Psoas muscle (tissue), 8 donors: ENCODE data around the gene TMEM240. TPM values are rescaled to one million over a fixed set of nuclear protein-coding genes. Genes with fewer than 3 reads are reported as not detected.
"Not testable (repeated sequence)": the region's sequence is repeated elsewhere in the genome, so short reads cannot be mapped to it uniquely, and the experiment has no call there.

Experiments
- ATAC-seq, 4 donors: fragments of 200-7000 bp; cut with Tn5 transposase; one replicate each; pipeline ENCODE4 v1.9.1; 2020; ENCODE audit warnings: moderate library complexity in 3 of 4, mild to moderate bottlenecking in 2 of 4
- DNase-seq, 2 donors: peaks; one replicate each; pipeline ENCODE4 v3.0.0-alpha.2; 2020
- H3K27ac ChIP-seq: fragments of 200-600 bp; one replicate; pipeline ENCODE4 v1.8.0; 2022
- H3K27me3 ChIP-seq, 3 donors: fragments of 200-600 bp in 1 of 3; one replicate each; pipeline versions ENCODE4 v1.6.1 to v1.8.0; 2013 to 2022; ENCODE audit warnings: low read length in 2 of 3, mild to moderate bottlenecking in 2 of 3, moderate library complexity in 1 of 3; ENCODE audit not compliant: insufficient read depth in 3 of 3
- H3K36me3 ChIP-seq, 2 donors: fragments of 200-600 bp in 1 of 2; one replicate each; pipeline versions ENCODE4 v1.6.1 to v1.8.0; 2013 to 2022; ENCODE audit warnings: low read depth in 1 of 2, mild to moderate bottlenecking in 1 of 2, moderate library complexity in 1 of 2; ENCODE audit not compliant: insufficient read depth in 1 of 2
- H3K4me1 ChIP-seq: fragments of 200-600 bp; one replicate; pipeline ENCODE4 v1.8.0; 2022
- H3K4me3 ChIP-seq: fragments of 200-600 bp; one replicate; pipeline ENCODE4 v1.8.0; 2022; ENCODE audit warnings: mild to moderate bottlenecking
- H3K9me3 ChIP-seq: fragments of 200-600 bp; one replicate; pipeline ENCODE4 v1.8.0; 2022
- WGBS, 3 donors: extraction: QIAGEN DNeasy Blood & Tissue Kit; methylation state at CpG; one replicate each; pipeline versions ENCODE4 v1.1.6 to v1.1.7; 2013; 5-methylcytosine and 5-hydroxymethylcytosine counted together
- intact Hi-C, 2 donors: fragments of 100-400 bp; cut with DNase I; formaldehyde crosslinking; loops; one replicate each; pipeline versions ENCODE4 v1.11.0 to v1.14.2; 2022
- polyA plus RNA-seq, 3 donors: library from polyadenylated mRNA; stranded (reverse); fragments of 200-250 nt; gene quantifications; one replicate each; pipeline ENCODE4 v1.2.3, GENCODE V29; 2013
- total RNA-seq, 4 donors: library from RNA; stranded (reverse); fragmentation: NEBNext Ultra II Directional in 2 of 4; extraction: Animal tissue kit (Norgen Biotek cat#: 25700) in 2 of 4; gene quantifications; one replicate each; pipeline versions ENCODE4 v1.2.1 to v1.2.4, GENCODE V29; 2021 to 2023
- TF ChIP-seq, protein P1 (sequence below): fragments of 200-600 bp; IDR thresholded peaks from one replicate; pipeline ENCODE4 v1.8.0; 2022; ENCODE audit warnings: antibody characterized with exemption
- donor health status: healthy with polysubstance abuse.
- donor health status: DM: no; HTN: no; CAD: no; lungs with moderate emphysema.
- donor health status: Bipolar disorder and iron deficiency.
- donor health status: healthy.
- donor health status: DM: yes; HTN: yes; CAD: no.
- donor health status: DM: no; HTN: no; CAD: no.
- donor health status: DM: no; HTN: no; CAD: no.
- donor health status: DM: yes; HTN: yes; CAD: no.

The TMEM240 gene
- total and polyA plus RNA-seq, 7 donors: 0.55 to 1.8 (median 1.2) TPM

DNA sequence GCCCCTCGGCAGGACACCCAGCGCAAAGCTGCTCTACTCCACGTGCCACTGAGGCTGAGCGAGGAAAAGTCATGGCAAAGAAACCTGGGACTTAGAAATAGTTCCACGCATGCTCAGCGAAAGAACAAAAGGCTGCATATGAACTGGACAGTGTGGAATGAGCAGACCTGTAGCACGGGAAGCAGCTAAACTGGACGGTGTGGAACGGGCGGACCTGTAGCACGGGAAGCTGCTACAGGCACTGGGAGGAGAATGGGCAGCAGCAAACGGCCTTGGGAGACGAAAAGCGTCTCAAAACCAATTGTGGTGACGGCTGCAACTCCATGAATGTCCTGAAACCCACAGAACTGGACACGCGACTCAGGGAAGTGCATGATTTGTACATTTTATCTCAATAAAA is 18.6 kb upstream of the TMEM240 start:
- Histone ChIP-seq H3K27me3 (no peaks in the 10 kb centered on the region), H3K4me3 (no peak overlapping the region), H3K4me1 (peaks cover 16% of the 10 kb centered on the region), H3K9me3 (no peaks in the 10 kb centered on the region), H3K27ac (no peak overlapping the region), H3K36me3 (peaks cover 0 to 43% of the 10 kb centered on the region in 2 donors)
- ATAC-seq (no peak), DNase-seq (no peak)
- TF ChIP-seq, protein P1, sequence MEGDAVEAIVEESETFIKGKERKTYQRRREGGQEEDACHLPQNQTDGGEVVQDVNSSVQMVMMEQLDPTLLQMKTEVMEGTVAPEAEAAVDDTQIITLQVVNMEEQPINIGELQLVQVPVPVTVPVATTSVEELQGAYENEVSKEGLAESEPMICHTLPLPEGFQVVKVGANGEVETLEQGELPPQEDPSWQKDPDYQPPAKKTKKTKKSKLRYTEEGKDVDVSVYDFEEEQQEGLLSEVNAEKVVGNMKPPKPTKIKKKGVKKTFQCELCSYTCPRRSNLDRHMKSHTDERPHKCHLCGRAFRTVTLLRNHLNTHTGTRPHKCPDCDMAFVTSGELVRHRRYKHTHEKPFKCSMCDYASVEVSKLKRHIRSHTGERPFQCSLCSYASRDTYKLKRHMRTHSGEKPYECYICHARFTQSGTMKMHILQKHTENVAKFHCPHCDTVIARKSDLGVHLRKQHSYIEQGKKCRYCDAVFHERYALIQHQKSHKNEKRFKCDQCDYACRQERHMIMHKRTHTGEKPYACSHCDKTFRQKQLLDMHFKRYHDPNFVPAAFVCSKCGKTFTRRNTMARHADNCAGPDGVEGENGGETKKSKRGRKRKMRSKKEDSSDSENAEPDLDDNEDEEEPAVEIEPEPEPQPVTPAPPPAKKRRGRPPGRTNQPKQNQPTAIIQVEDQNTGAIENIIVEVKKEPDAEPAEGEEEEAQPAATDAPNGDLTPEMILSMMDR: no peak
- intact Hi-C loops: no loop called here
- 82 to 84% (median 82%) methylated on average over 17 of the region's 17 CpGs for WGBS, 3 donors

DNA sequence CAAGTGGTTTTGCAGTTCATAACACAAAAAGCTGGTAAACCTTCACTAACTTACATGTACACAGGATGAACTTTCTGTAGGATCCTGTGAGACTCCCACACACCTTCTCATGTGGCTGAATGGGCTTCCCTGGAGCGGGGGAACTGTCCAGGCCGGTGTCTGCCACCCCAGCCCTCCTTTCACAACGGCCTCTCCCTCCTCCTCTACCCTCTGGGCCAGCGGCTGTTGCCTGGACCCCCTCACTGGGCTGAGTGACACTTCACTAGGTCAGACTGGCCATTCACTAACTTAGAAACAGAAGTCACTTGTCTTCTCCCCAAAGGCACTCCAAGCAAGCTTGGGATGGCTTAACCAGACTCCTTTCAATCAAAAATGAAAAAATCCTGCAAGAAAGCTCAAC is 18.2 kb upstream of the TMEM240 start:
- Histone ChIP-seq H3K36me3 (peaks cover 0 to 38% of the 10 kb centered on the region in 2 donors), H3K27ac (no peak overlapping the region)

DNA sequence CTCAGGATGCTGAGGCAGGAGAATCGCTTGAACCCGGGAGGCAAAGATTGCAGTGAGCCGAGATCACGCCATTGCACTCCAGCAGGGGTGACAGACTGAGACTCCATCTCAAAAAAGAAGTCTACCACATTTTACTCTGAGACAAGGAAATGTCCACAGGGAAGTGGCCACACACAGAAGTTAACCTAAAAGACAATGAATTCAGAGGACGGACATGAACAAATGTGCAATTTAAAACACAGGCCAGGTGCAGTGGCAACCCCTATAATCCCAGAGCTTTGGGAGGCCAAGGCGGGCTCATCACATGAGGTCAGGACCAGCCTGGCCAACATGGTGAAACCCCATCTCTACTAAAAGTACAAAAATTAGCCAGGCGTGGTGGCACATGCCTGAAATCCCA is 17.3 kb upstream of the TMEM240 start:
- H3K27ac ChIP-seq, ATAC-seq, DNase-seq, H3K9me3 ChIP-seq, intact Hi-C loops, H3K27me3 ChIP-seq, H3K4me3 ChIP-seq: not testable (repeated sequence)
- H3K36me3 ChIP-seq: peaks cover 0 to 29% of the 10 kb centered on the region in 2 donors
- 78 to 91% (median 85%) methylated on average over 7 of the region's 7 CpGs for WGBS, 3 donors
- peaks cover 17% of the 10 kb centered on the region for H3K4me1 ChIP-seq

More for the DNA sequence above, 18.2 kb upstream of the TMEM240 start:
- H3K4me1 ChIP-seq: peaks cover 17% of the 10 kb centered on the region
- H3K9me3 ChIP-seq: no peaks in the 10 kb centered on the region
- TF ChIP-seq, protein P1: no peak
- intact Hi-C loops: no loop called here
- no peak overlapping the region for H3K4me3 ChIP-seq
- no peaks in the 10 kb centered on the region for H3K27me3 ChIP-seq
- DNase-seq (no peak), ATAC-seq (no peak)
- WGBS, 3 donors: 59 to 69% (median 62%) methylated on average over 4 of the region's 4 CpGs

DNA sequence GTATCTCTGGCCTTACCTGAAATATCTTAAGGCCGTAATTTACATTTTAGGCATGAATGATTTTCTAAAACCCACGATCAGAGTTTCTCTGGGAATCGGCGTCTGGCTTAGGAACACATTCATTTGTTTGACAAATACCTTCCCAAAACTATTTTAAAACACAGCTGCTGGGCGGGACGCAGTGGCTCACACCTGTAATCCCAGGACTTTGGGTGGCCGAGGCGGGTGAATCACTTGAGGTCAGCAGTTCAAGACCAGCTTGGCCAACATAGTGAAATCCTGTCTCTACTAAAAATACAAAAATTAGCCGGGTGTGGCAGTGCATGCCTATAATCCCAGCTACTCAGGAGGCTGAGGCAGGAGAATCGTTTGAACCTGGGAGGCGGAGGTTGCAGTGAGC is 16.5 kb upstream of the TMEM240 start:
- peaks cover 17% of the 10 kb centered on the region for H3K4me1 ChIP-seq
- DNase-seq, H3K27ac ChIP-seq, intact Hi-C loops, H3K9me3 ChIP-seq, ATAC-seq, H3K4me3 ChIP-seq, H3K27me3 ChIP-seq: not testable (repeated sequence)
- WGBS, 3 donors: 88 to 94% (median 90%) methylated on average over 11 of the region's 11 CpGs
- H3K36me3 ChIP-seq: peaks cover 0 to 22% of the 10 kb centered on the region in 2 donors

DNA sequence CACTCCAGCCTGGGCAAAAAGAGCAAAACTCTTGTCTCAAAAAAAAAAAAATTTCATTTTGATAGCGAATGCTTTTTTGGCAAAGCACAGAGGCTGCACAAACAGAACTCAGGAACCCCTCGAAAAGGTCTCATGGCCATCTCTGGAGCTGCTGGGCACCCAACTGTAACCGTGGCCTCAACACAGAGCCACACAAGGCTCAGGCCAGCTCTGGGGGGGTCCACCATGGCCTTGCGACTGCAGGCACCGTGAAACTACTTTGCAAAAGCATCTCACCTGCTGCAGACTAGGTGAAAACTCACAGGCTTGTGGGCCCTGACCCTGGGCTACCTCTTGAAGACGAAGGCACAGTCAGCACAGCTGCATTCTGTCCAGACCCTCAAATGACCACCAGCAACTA is 16.1 kb upstream of the TMEM240 start:
- ATAC-seq (no peak), DNase-seq (no peak)
- H3K27me3 ChIP-seq: no peaks in the 10 kb centered on the region
- intact Hi-C loops: no loop called here
- H3K27ac ChIP-seq: no peak overlapping the region
- H3K4me1 ChIP-seq: peaks cover 18% of the 10 kb centered on the region
- peaks cover 0 to 17% of the 10 kb centered on the region in 2 donors for H3K36me3 ChIP-seq
- TF ChIP-seq, protein P1: no peak
- no peaks in the 10 kb centered on the region for H3K9me3 ChIP-seq
- no peak overlapping the region for H3K4me3 ChIP-seq
- 86 to 92% (median 88%) methylated on average over 6 of the region's 6 CpGs for WGBS, 3 donors
